GM12892 (cell line): ENCODE measurements around the gene PIK3C2G.

ENCODE experiments used
- POLR2A ChIP-seq: IDR thresholded peaks from 2 replicates; pipeline ENCODE4 v1.6.1; 2011; ENCODE audit warnings: low read depth, low read length, control low read depth
- POLR2AphosphoS5 ChIP-seq: IDR thresholded peaks from 2 replicates; pipeline ENCODE4 v1.6.1; 2011; ENCODE audit warnings: low read depth, low read length, control low read depth
- TAF1 ChIP-seq: IDR thresholded peaks from 2 replicates; pipeline ENCODE4 v1.6.1; 2011; ENCODE audit warnings: low read depth, mild to moderate bottlenecking, control low read depth, low read length, borderline replicate concordance

GRCh38 chr12:18345021-18345735 is 83.9 kb downstream of the PIK3C2G start:
- TF ChIP-seq TAF1 = no peak
- TF ChIP-seq POLR2AphosphoS5 = no peak
- no peak for TF ChIP-seq POLR2A
